GM21717 (cell line): Measurements from ENCODE around the gene KMT2A.
"Not testable (repeated sequence)": the region's sequence is repeated elsewhere in the genome, so short reads cannot be mapped to it uniquely, and the experiment has no call there.

Experiments
- ATAC-seq: cut with Tn5 transposase; IDR thresholded peaks from one replicate; pipeline ENCODE4 v1.9.1; 2021; ENCODE audit warnings: mild to moderate bottlenecking, moderate library complexity; ENCODE audit not compliant: unreplicated experiment

Gene KMT2A

GRCh38 chr11:118481238-118481637 is 44.9 kb downstream of the KMT2A start:
- not testable (repeated sequence) for ATAC-seq

- no peak for ATAC-seq
Measured at GRCh38 chr11:118484405-118484804, 48.1 kb downstream of the KMT2A start.

- no peak for ATAC-seq
Measured at GRCh38 chr11:118485273-118485672, 49.0 kb downstream of the KMT2A start.

GRCh38 chr11:118488480-118489109 is 52.3 kb downstream of the KMT2A start:
- no peak for ATAC-seq

GRCh38 chr11:118491041-118491440 is 54.7 kb downstream of the KMT2A start:
- ATAC-seq, result no peak

- no peak for ATAC-seq
Measured at GRCh38 chr11:118497831-118498230, 61.5 kb downstream of the KMT2A start.

GRCh38 chr11:118503216-118503615 is 66.9 kb downstream of the KMT2A start:
- ATAC-seq, result no peak

- ATAC-seq, result no peak
Measured at GRCh38 chr11:118511601-118512000, 75.3 kb downstream of the KMT2A start.

GRCh38 chr11:118514103-118514502 is 77.8 kb downstream of the KMT2A start:
- no peak for ATAC-seq

GRCh38 chr11:118519549-118519948 is 83.3 kb downstream of the KMT2A start:
- no peak for ATAC-seq

- no peak for ATAC-seq
Measured at GRCh38 chr11:118521892-118522311, 85.6 kb downstream of the KMT2A start.

- ATAC-seq, result no peak
Measured at GRCh38 chr11:118522571-118523072, 86.3 kb downstream of the KMT2A start.

- ATAC-seq, result no peak
Measured at GRCh38 chr11:118524356-118524755, 88.1 kb downstream of the KMT2A start.

GRCh38 chr11:118524757-118525470 is 88.6 kb downstream of the KMT2A start:
- ATAC-seq, result no peak

GRCh38 chr11:118526688-118527087 is 90.4 kb downstream of the KMT2A start:
- no peak for ATAC-seq

- no peak for ATAC-seq
Measured at GRCh38 chr11:118527109-118527508, 90.8 kb downstream of the KMT2A start, which contains the start of gene TTC36. Gene TTC36, plus strand, starts transcription at chr11:118527474. Its CDS starts 21 bp downstream, at chr11:118527495.

- ATAC-seq, result no peak
Measured at GRCh38 chr11:118528511-118528910, 92.2 kb downstream of the KMT2A start.

GRCh38 chr11:118529584-118530175 is 93.4 kb downstream of the KMT2A start:
- no peak for ATAC-seq

GRCh38 chr11:118530180-118530682 is 93.9 kb downstream of the KMT2A start:
- no peak for ATAC-seq

- no peak for ATAC-seq
Measured at GRCh38 chr11:118530683-118531596, 94.6 kb downstream of the KMT2A start, which contains the start of gene TMEM25. Gene TMEM25, plus strand, starts transcription at chr11:118531192. Its CDS starts 610 bp downstream, at chr11:118531802.
